Neural progenitor cell (in vitro differentiated cells): Measurements from ENCODE around the gene RNF32.

ENCODE experiments used
- CTCF ChIP-seq: fragments of 200-600 bp; sonication (generic); IDR thresholded peaks from 2 replicates; pipeline ENCODE4 v1.5.1; 2017; ENCODE audit warnings: antibody characterized with exemption, mild to moderate bottlenecking
- EZH2phosphoT487 ChIP-seq: fragments of 200-600 bp; sonication (generic); IDR thresholded peaks from 2 replicates; pipeline ENCODE4 v1.6.1; 2017; ENCODE audit warnings: antibody characterized with exemption

- no peak for TF ChIP-seq CTCF
- TF ChIP-seq EZH2phosphoT487, result no peak
Measured at GRCh38 chr7:156651474-156651873, 10.9 kb downstream of the RNF32 start.
